ENCODE results near the gene AP4B1.

Gene AP4B1

GRCh38 chr1:113946678-113947387 is 42.2 kb upstream of the AP4B1 start:
- no peaks in the 10 kb centered on the region for H3K27me3 ChIP-seq (replicated peaks)
- peaks cover 10% of the 10 kb centered on the region for H3K36me3 ChIP-seq (replicated peaks)
- no peak overlapping the region for H3K27ac ChIP-seq
- TF ChIP-seq, protein P1, sequence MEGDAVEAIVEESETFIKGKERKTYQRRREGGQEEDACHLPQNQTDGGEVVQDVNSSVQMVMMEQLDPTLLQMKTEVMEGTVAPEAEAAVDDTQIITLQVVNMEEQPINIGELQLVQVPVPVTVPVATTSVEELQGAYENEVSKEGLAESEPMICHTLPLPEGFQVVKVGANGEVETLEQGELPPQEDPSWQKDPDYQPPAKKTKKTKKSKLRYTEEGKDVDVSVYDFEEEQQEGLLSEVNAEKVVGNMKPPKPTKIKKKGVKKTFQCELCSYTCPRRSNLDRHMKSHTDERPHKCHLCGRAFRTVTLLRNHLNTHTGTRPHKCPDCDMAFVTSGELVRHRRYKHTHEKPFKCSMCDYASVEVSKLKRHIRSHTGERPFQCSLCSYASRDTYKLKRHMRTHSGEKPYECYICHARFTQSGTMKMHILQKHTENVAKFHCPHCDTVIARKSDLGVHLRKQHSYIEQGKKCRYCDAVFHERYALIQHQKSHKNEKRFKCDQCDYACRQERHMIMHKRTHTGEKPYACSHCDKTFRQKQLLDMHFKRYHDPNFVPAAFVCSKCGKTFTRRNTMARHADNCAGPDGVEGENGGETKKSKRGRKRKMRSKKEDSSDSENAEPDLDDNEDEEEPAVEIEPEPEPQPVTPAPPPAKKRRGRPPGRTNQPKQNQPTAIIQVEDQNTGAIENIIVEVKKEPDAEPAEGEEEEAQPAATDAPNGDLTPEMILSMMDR (IDR thresholded peaks at IDR 0.05; ENCODE audit: low read depth, low read length, missing control alignments), result no peak
- in situ Hi-C loops (cut with HindIII; ENCODE audit: low pct_ligation_motif_present, low sequenced_read_pairs), result no loop called here
- peak; percentile 4 for DNase-seq
- H3K4me3 ChIP-seq (ENCODE audit: low read depth, low read length), result no peak overlapping the region

- H3K27me3 ChIP-seq (replicated peaks), result no peaks in the 10 kb centered on the region
- no peak overlapping the region for H3K27ac ChIP-seq
- H3K4me3 ChIP-seq (ENCODE audit: low read depth, low read length), result no peak overlapping the region
- in situ Hi-C loops (cut with HindIII; ENCODE audit: low pct_ligation_motif_present, low sequenced_read_pairs), result no loop called here
- TF ChIP-seq, protein P1 (IDR thresholded peaks at IDR 0.05; ENCODE audit: low read depth, low read length, missing control alignments), result no peak
- no peak for DNase-seq
- peaks cover 15% of the 10 kb centered on the region for H3K36me3 ChIP-seq (replicated peaks)
Measured at GRCh38 chr1:113946112-113946511, 41.5 kb upstream of the AP4B1 start.

- no peak overlapping the region for H3K27ac ChIP-seq
- H3K4me3 ChIP-seq (ENCODE audit: low read depth, low read length), result no peak overlapping the region
- H3K27me3 ChIP-seq (replicated peaks), result no peaks in the 10 kb centered on the region
- TF ChIP-seq, protein P1 (IDR thresholded peaks at IDR 0.05; ENCODE audit: low read depth, low read length, missing control alignments), result no peak
- peaks cover 23% of the 10 kb centered on the region for H3K36me3 ChIP-seq (replicated peaks)
- no peak for DNase-seq
- in situ Hi-C loops (cut with HindIII; ENCODE audit: low pct_ligation_motif_present, low sequenced_read_pairs), result no loop called here
Measured at GRCh38 chr1:113945329-113945728, 40.7 kb upstream of the AP4B1 start.

DNA sequence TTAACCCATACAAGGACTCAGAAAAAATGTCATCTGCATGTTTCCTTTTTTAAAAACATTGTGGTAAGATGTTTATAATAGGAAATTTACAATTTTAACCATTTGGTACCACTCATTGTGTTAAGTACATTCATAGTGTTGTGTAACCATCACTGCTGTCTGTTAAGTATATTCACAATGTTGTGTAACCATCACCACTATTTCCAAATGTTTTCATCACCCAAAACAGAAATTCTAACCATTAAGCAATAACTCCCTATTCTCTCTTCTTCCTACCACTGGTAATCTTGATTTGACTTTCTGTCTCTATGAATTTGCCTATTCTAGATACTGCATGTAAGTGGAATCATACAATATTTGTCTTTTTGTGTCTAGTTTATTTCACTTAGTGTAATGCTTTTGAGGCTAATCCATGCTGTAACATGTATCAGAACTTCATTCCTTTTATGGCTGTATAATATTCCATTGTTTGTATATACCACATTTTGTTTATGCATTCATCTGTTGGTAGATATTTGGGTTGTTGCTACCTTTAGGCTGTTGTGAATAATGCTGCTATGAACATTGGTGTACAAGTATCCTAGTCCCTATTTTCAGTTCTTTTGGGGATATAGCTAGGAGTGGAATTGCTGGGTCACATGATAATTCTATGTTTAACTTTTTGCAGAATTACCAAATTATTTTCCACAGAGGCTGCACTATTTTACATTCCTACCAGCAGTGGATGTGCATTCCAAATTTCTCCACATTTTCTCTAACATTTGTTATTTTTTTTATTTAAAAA is 38.6 kb upstream of the AP4B1 start:
- H3K27me3 ChIP-seq (replicated peaks), result no peaks in the 10 kb centered on the region
- no peak overlapping the region for H3K4me3 ChIP-seq (ENCODE audit: low read depth, low read length)
- TF ChIP-seq, protein P1 (IDR thresholded peaks at IDR 0.05; ENCODE audit: low read depth, low read length, missing control alignments), result peak; percentile 6
- peaks cover 23% of the 10 kb centered on the region for H3K36me3 ChIP-seq (replicated peaks)
- in situ Hi-C loops (cut with HindIII; ENCODE audit: low pct_ligation_motif_present, low sequenced_read_pairs), result no loop called here
- no peak overlapping the region for H3K27ac ChIP-seq
- DNase-seq, result no peak

DNA sequence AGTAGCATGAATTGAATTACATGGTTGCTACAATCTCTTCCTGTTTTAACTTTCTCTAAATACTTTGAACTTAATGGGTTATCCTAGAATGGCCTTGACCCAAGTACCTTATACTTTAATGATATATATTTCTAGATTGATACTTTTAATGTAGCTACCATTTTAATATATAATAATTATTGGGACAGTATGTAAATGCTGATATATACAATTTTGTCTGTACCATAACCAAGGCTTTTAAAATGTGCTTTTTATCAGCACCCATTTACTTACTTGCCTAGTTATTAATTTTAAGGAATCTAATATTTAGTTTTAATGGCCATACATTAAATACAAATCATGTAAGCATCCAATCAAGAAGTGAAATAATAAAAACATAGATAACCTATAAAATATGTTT is 37.9 kb upstream of the AP4B1 start:
- H3K36me3 ChIP-seq (replicated peaks), result peaks cover 23% of the 10 kb centered on the region
- H3K27me3 ChIP-seq (replicated peaks), result no peaks in the 10 kb centered on the region
- TF ChIP-seq, protein P1 (IDR thresholded peaks at IDR 0.05; ENCODE audit: low read depth, low read length, missing control alignments), result no peak
- no peak overlapping the region for H3K4me3 ChIP-seq (ENCODE audit: low read depth, low read length)
- in situ Hi-C loops (cut with HindIII; ENCODE audit: low pct_ligation_motif_present, low sequenced_read_pairs), result no loop called here
- DNase-seq, result no peak
- H3K27ac ChIP-seq, result no peak overlapping the region

Data from brain microvascular endothelial cell (primary cell).